K562 (cell line): ENCODE measurements around the gene MATK. TPM values are rescaled to one million over a fixed set of nuclear protein-coding genes. Genes with fewer than 3 reads are reported as not detected.

Experiments used
- ATAC-seq: fragments of 200-7000 bp; cut with Tn5 transposase; 3 replicates; pipeline ENCODE4 v1.9.1; 2020; ENCODE audit warnings: moderate library complexity
- BruUV-seq: library from RNA; stranded (reverse); fragments of 400-500 nt; replicated peaks from 2 replicates; lab custom pipeline; 2021; lab: Mats Ljungman, UMichigan
- CTCF ChIA-PET: fragments of 300-600 bp; formaldehyde crosslinking; extraction: SDS; loops from one replicate; lab custom pipeline; 2021; ENCODE audit warnings: low intra/inter-chr PET ratio; lab: Yijun Ruan, JAX
- POLR2A ChIA-PET: fragments of 300-600, 350-650 bp; sonication (Branson Sonifier 250); formaldehyde crosslinking; extraction: SDS; loops from one replicate; lab custom pipeline; 2021; ENCODE audit warnings: antibody characterized with exemption, inconsistent platforms; lab: Yijun Ruan, JAX
- DNase-seq, 4 experiments: peaks; one replicate each; pipeline versions ENCODE4 v3.0.0 to v3.0.0-alpha.2; 2011 to 2018; ENCODE audit warnings: low spot score in 3 of 4, mixed read lengths in 3 of 4; ENCODE audit errors: extremely low read depth in 1 of 4
- FAIRE-seq: peaks from 2 replicates; lab custom pipeline; 2011; peaks lifted over from hg19 to GRCh38; lab: Jason Lieb, UNC
- H2AFZ ChIP-seq: 2 replicates; pipeline ENCODE4 v1.6.0; 2011; ENCODE audit warnings: low read depth, low read length, control low read depth, inconsistent platforms
- H3K27ac ChIP-seq: fragments of 200-600 bp; 3 replicates; pipeline ENCODE4 v1.8.0; 2011; ENCODE audit warnings: low read depth, mild to moderate bottlenecking, control low read depth, inconsistent platforms, low read length, moderate library complexity, mixed read lengths; ENCODE audit errors: extremely low read depth
- H3K27me3 ChIP-seq, 2 experiments: fragments of 300-600 bp in 1 of 2; 2 replicates in 1 of 2; 3 replicates in 1 of 2; pipeline versions ENCODE4 v1.6.0 to v1.8.0; 2011; ENCODE audit warnings: inconsistent platforms in 2 of 2, low read length in 2 of 2, mild to moderate bottlenecking in 1 of 2, mixed read lengths in 1 of 2, moderate library complexity in 1 of 2; ENCODE audit not compliant: control insufficient read depth in 2 of 2, insufficient read depth in 2 of 2
- H3K36me3 ChIP-seq: fragments of 300-600 bp; 3 replicates; pipeline ENCODE4 v1.8.0; 2011; ENCODE audit warnings: mild to moderate bottlenecking, low read length, inconsistent platforms; ENCODE audit not compliant: control insufficient read depth, insufficient read depth
- H3K4me1 ChIP-seq, 2 experiments: fragments of 200-600 bp in 1 of 2; replicated peaks in 1 of 2; 2 replicates in 1 of 2; 3 replicates in 1 of 2; pipeline versions ENCODE4 v1.5.1 to v1.8.0; 2011; ENCODE audit warnings: inconsistent platforms in 2 of 2, low read length in 2 of 2, mild to moderate bottlenecking in 1 of 2, mixed read lengths in 1 of 2, moderate library complexity in 1 of 2; ENCODE audit not compliant: control insufficient read depth in 2 of 2, insufficient read depth in 2 of 2
- H3K4me2 ChIP-seq: 2 replicates; pipeline ENCODE4 v1.6.1; 2011; ENCODE audit warnings: low read length, control low read depth, inconsistent platforms, mixed read lengths; ENCODE audit not compliant: insufficient read depth
- H3K4me3 ChIP-seq: fragments of 200-600 bp; sonication (generic), shearing (Covaris generic); 2 replicates; pipeline ENCODE4 v1.5.1; 2016; ENCODE audit warnings: control low read depth, inconsistent platforms
- H3K79me2 ChIP-seq: fragments of 200-600 bp; 3 replicates; pipeline ENCODE4 v1.8.0; 2011; ENCODE audit warnings: low read length, inconsistent platforms; ENCODE audit not compliant: control insufficient read depth, insufficient read depth
- H3K9ac ChIP-seq, 2 experiments: 2 replicates each; pipeline versions ENCODE4 v1.6.0 to v1.6.1; 2011; ENCODE audit warnings: low read depth in 2 of 2, low read length in 2 of 2, control low read depth in 1 of 2, inconsistent platforms in 1 of 2, mild to moderate bottlenecking in 1 of 2, mixed read lengths in 1 of 2; ENCODE audit not compliant: insufficient read depth in 1 of 2
- H3K9me1 ChIP-seq: one replicate; pipeline ENCODE4 v1.6.0; 2011; ENCODE audit warnings: inconsistent platforms, mild to moderate bottlenecking, low read length, moderate library complexity; ENCODE audit not compliant: control insufficient read depth, insufficient read depth
- H3K9me3 ChIP-seq: replicated peaks from 2 replicates; pipeline ENCODE4 v1.5.1; 2011; ENCODE audit warnings: low read depth, low read length, inconsistent platforms; ENCODE audit not compliant: control insufficient read depth, insufficient read depth
- H4K20me1 ChIP-seq: replicated peaks from 2 replicates; pipeline ENCODE4 v1.6.1; 2011; ENCODE audit warnings: low read length, inconsistent platforms, mixed read lengths; ENCODE audit not compliant: control insufficient read depth, insufficient read depth
- ADNP ChIP-seq: fragments of 200-800 bp; sonication (Bioruptor generic); IDR thresholded peaks from 2 replicates; pipeline ENCODE4 v1.6.1; 2016; ENCODE audit warnings: missing genetic modification characterization, missing compliant biosample characterization
- FOXP1 ChIP-seq: sonication (generic); formaldehyde crosslinking; IDR thresholded peaks from 2 replicates; pipeline ENCODE4 v1.8.0; 2022; ENCODE audit warnings: mild to moderate bottlenecking, missing genetic modification reagents
- SAFB2 ChIP-seq: fragments of 200-400 bp; formaldehyde crosslinking; IDR thresholded peaks from 2 replicates; pipeline ENCODE4 v1.6.1; 2018; ENCODE audit warnings: borderline replicate concordance, low read length, low read depth, moderate library complexity; ENCODE audit not compliant: severe bottlenecking
- WGBS: fragments of 100-300 bp; shearing (Covaris generic); methylation state at CpG from one replicate; pipeline ENCODE4 v1.1.6; 2016; ENCODE audit warnings: low coverage, mixed read lengths; ENCODE audit not compliant: insufficient coverage; ENCODE audit errors: missing lambda C conversion rate; 5-methylcytosine and 5-hydroxymethylcytosine counted together
- in situ Hi-C: fragments of 300-500 bp; cut with MboI; formaldehyde crosslinking; loops from 4 replicates; pipeline ENCODE4 v1.15.0; 2018; ENCODE audit warnings: inconsistent platforms, mixed read lengths
- intact Hi-C: fragments of 100-400 bp; cut with micrococcal nuclease; formaldehyde crosslinking; loops from 2 replicates; pipeline ENCODE4 v1.14.2; 2022
- polyA plus RNA-seq, 8 experiments: library from polyadenylated mRNA; depleted of rRNA in 4 of 8; stranded (reverse) in 5 of 8; unstranded in 3 of 8; fragments of >200 nt; fragmentation: Nextera tagmentation in 2 of 8; fragmentation: Illumina TruSeq in 1 of 8; extraction: Ambion mirVana in 2 of 8; extraction: Trizol in 1 of 8; gene quantifications; 2 replicates each; pipeline versions ENCODE4 v1.2.1 to v1.2.3, GENCODE V29; 2011 to 2014; ENCODE audit warnings: inconsistent platforms in 1 of 8, missing spikeins in 1 of 8
- total RNA-seq, 7 experiments: library from RNA; depleted of rRNA in 6 of 7; stranded (reverse); fragments of >200 nt in 6 of 7; fragmentation: Illumina TruSeq in 2 of 7; extraction: Trizol in 2 of 7; gene quantifications; 2 replicates each; pipeline versions ENCODE4 v1.2.1 to v1.2.3, GENCODE V29; 2011 to 2021; ENCODE audit warnings: low replicate concordance in 1 of 7
- TF ChIP-seq, protein P1 (sequence below): sonication (generic); formaldehyde crosslinking; IDR thresholded peaks from 2 replicates; pipeline ENCODE4 v1.8.0; 2022; ENCODE audit warnings: missing genetic modification reagents, mild to moderate bottlenecking, borderline replicate concordance

MATK gene
- total and polyA plus RNA-seq, 9 of the 15 experiments (the other 6 are each of a cell fraction or from before 2014, with no cell fraction given), result 0.08 to 41.5 (median 21.4) TPM

DNA sequence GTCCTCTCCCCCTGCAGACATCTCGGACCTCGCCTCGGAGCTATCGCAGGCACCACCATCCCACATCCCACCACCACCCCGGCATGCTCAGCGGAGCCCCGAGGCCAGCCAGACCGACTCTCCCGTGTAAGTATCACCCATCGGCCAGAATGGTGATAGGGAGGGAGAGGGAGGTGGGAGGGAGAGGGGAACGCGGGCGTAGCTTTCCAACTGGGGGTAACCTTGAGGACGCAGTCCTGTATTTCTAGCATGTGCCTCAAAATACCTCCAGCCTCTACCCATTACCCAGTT lies 51.9 kb downstream of the MATK start:
- POLR2A ChIA-PET, result interaction anchor here (0.6 kb wide), 2 partner anchors 9 to 22 kb away, joined by 3 read pairs; no protein-coding TSS in a partner anchor
- FAIRE-seq (no peak), DNase-seq (no peak)

More for the DNA sequence above, 51.9 kb downstream of the MATK start:
- peaks cover 9 to 29% of the 10 kb centered on the region in 2 experiments; a peak in 4 of 5 replicates for H3K4me1 ChIP-seq
- no peak overlapping the region for H3K4me3 ChIP-seq
- H3K27ac ChIP-seq, result no peak overlapping the region
- no peak for ATAC-seq
- no peak overlapping the region for H2AFZ ChIP-seq
- H4K20me1 ChIP-seq, result no peaks in the 10 kb centered on the region; the same call in 1 of the 2 replicates
- WGBS, result 86% methylated on average over 1 of the region's 14 CpGs
- H3K9me3 ChIP-seq, result 0 out of 2 replicates have a peak, but pooled peaks cover 4% of the 10 kb centered on the region
- H3K4me2 ChIP-seq, result no peak overlapping the region
- in situ Hi-C loops (no loop called here), intact Hi-C loops (no loop called here)
- peak overlapping the region in 1 of 2 experiments; percentile 1; a peak in 1 of 4 replicates for H3K9ac ChIP-seq
- no peaks in the 10 kb centered on the region for H3K36me3 ChIP-seq
- no TSS peak for BruUV-seq
- peaks cover 0 to 9% of the 10 kb centered on the region in 2 experiments; a peak in 2 of 5 replicates for H3K27me3 ChIP-seq
- no peaks in the 10 kb centered on the region for H3K79me2 ChIP-seq
- TF ChIP-seq ADNP (0 out of 2 replicates have a peak, but pooled peaks have one; percentile 15), SAFB2 (no peak), FOXP1 (CRISPR knock-in tag) (0 out of 2 replicates have a peak, but pooled peaks have one; percentile 25)
- TF ChIP-seq, protein P1, sequence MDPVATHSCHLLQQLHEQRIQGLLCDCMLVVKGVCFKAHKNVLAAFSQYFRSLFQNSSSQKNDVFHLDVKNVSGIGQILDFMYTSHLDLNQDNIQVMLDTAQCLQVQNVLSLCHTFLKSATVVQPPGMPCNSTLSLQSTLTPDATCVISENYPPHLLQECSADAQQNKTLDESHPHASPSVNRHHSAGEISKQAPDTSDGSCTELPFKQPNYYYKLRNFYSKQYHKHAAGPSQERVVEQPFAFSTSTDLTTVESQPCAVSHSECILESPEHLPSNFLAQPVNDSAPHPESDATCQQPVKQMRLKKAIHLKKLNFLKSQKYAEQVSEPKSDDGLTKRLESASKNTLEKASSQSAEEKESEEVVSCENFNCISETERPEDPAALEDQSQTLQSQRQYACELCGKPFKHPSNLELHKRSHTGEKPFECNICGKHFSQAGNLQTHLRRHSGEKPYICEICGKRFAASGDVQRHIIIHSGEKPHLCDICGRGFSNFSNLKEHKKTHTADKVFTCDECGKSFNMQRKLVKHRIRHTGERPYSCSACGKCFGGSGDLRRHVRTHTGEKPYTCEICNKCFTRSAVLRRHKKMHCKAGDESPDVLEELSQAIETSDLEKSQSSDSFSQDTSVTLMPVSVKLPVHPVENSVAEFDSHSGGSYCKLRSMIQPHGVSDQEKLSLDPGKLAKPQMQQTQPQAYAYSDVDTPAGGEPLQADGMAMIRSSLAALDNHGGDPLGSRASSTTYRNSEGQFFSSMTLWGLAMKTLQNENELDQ (CRISPR knock-in tag), result no peak
- CTCF ChIA-PET, result no interaction called here
- no peaks in the 10 kb centered on the region for H3K9me1 ChIP-seq
